Gastroesophageal sphincter (tissue), 4 donors: ENCODE results near the gene SCRN1. TPM values are rescaled to one million over a fixed set of nuclear protein-coding genes. Genes with fewer than 3 reads are reported as not detected.

Source experiments
- ATAC-seq: fragments of 150-250 bp; one replicate; pipeline ENCODE4 v1.9.1; 2016; ENCODE audit warnings: mild to moderate bottlenecking, moderate library complexity
- H3K27ac ChIP-seq, 4 donors: fragments of 200-600 bp; sonication (generic) in 3 of 4; 1 replicate in 3 of 4; 2 replicates in 1 of 4; pipeline ENCODE4 v1.5.1; 2016 to 2019
- H3K27me3 ChIP-seq: fragments of 200-600 bp; sonication (generic); one replicate; pipeline ENCODE4 v1.5.1; 2019
- H3K36me3 ChIP-seq, 2 donors: fragments of 200-600 bp; sonication (generic); one replicate each; pipeline ENCODE4 v1.5.1; 2019; ENCODE audit warnings: control low read depth in 1 of 2
- H3K4me1 ChIP-seq, 3 donors: fragments of 200-600 bp; sonication (generic); 1 replicate in 2 of 3; 2 replicates in 1 of 3; pipeline ENCODE4 v1.5.1; 2016 to 2019; ENCODE audit warnings: control low read depth in 2 of 3
- H3K4me3 ChIP-seq, 2 donors: fragments of 200-600 bp; sonication (generic); one replicate each; pipeline ENCODE4 v1.5.1; 2019; ENCODE audit warnings: mild to moderate bottlenecking in 1 of 2, moderate library complexity in 1 of 2
- H3K9me3 ChIP-seq, 3 donors: fragments of 200-600 bp; sonication (generic); one replicate each; pipeline ENCODE4 v1.5.1; 2017 to 2019; ENCODE audit warnings: control low read depth in 2 of 3
- EP300 ChIP-seq: sonication (generic); formaldehyde crosslinking; IDR thresholded peaks from one replicate; pipeline ENCODE4 v1.6.1; 2017; ENCODE audit warnings: antibody characterized with exemption, mild to moderate bottlenecking
- POLR2A ChIP-seq, 2 donors: fragments of 450-650 bp; IDR thresholded peaks; one replicate each; pipeline ENCODE4 v1.6.1; 2017; ENCODE audit warnings: antibody characterized with exemption in 2 of 2, mild to moderate bottlenecking in 2 of 2, moderate library complexity in 1 of 2
- POLR2AphosphoS5 ChIP-seq: sonication (generic); formaldehyde crosslinking; IDR thresholded peaks from one replicate; pipeline ENCODE4 v1.6.1; 2017; ENCODE audit warnings: antibody characterized with exemption
- WGBS, 2 donors: methylation state at CpG; one replicate each; pipeline ENCODE4 v1.1.5; 2018; ENCODE audit warnings: low coverage in 1 of 2; 5-methylcytosine and 5-hydroxymethylcytosine counted together
- total RNA-seq, 4 donors: library from RNA; depleted of rRNA; stranded (reverse); fragments of >200 nt; gene quantifications; one replicate each; pipeline ENCODE4 v1.1.0, GENCODE V29; 2016
- TF ChIP-seq, protein P1 (sequence below), 4 experiments: fragments of 200-600 bp in 2 of 4; fragments of 450-650 bp in 2 of 4; sonication (generic) in 1 of 4; IDR thresholded peaks; one replicate each; pipeline ENCODE4 v1.5.1; 2017 to 2019; ENCODE audit warnings: antibody characterized with exemption in 4 of 4, mild to moderate bottlenecking in 2 of 4, moderate library complexity in 2 of 4

The SCRN1 gene
- total RNA-seq, 4 donors from 2014 or later = 103 to 121 (median 112) TPM

DNA sequence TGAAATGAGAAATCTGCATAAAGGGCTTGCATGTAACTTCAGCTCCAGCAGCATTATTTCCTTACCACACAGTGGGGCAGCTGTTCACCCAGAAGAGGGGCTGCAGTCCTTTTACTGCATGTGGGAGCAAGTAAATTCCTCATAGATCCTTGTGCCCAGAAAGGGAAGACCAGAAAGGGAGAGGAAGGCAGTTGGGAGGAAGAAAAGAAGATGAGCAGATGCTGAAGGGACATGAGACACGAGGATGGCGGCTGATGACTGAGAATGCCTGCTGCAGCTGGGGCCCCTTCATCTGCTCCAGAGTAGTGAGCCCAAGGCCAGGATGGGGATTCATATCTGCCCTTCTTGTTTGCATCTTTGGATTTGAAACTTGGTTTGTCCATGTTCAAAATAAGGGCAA lies 102.8 kb downstream of the SCRN1 start:
- H3K9me3 ChIP-seq = no peaks in the 10 kb centered on the region
- no peak for ATAC-seq
- peaks cover 0 to 13% of the 10 kb centered on the region in 2 donors for H3K36me3 ChIP-seq
- TF ChIP-seq, protein P1, sequence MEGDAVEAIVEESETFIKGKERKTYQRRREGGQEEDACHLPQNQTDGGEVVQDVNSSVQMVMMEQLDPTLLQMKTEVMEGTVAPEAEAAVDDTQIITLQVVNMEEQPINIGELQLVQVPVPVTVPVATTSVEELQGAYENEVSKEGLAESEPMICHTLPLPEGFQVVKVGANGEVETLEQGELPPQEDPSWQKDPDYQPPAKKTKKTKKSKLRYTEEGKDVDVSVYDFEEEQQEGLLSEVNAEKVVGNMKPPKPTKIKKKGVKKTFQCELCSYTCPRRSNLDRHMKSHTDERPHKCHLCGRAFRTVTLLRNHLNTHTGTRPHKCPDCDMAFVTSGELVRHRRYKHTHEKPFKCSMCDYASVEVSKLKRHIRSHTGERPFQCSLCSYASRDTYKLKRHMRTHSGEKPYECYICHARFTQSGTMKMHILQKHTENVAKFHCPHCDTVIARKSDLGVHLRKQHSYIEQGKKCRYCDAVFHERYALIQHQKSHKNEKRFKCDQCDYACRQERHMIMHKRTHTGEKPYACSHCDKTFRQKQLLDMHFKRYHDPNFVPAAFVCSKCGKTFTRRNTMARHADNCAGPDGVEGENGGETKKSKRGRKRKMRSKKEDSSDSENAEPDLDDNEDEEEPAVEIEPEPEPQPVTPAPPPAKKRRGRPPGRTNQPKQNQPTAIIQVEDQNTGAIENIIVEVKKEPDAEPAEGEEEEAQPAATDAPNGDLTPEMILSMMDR (IDR thresholded peaks at IDR 0.05) = no peak
- TF ChIP-seq POLR2AphosphoS5 = no peak
- no peak for TF ChIP-seq POLR2A (IDR thresholded peaks at IDR 0.05)
- TF ChIP-seq EP300 = no peak
- H3K4me1 ChIP-seq = peaks cover 0 to 18% (median 0%) of the 10 kb centered on the region in 3 donors
- no peak overlapping the region for H3K4me3 ChIP-seq
- H3K27me3 ChIP-seq = peaks cover 10% of the 10 kb centered on the region
- 88% methylated on average over 2 of the region's 2 CpGs for WGBS, 2 donors
- H3K27ac ChIP-seq = no peak overlapping the region

DNA sequence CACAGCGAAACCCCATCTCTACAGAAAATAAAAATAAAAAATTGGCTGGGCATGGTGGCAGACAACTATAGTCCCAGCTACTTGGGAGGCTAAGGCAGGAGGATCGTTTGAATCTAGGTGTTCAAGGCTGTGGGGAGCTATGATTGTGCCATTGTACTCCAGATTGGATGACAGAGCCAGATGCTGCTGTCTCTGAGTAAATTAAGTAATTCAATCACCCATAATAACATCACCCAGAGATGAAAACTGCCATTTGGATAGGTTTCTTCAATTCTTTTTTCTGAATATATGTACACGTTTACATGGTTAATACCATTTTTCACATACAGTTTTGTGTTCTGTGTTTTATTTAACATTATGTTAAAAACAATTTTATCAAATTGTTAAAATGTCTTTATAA lies 104.0 kb downstream of the SCRN1 start:
- no peak overlapping the region for H3K27ac ChIP-seq
- H3K9me3 ChIP-seq = no peaks in the 10 kb centered on the region
- WGBS, 2 donors = 85 to 92% methylated on average over 3 of the region's 3 CpGs
- H3K4me3 ChIP-seq = no peak overlapping the region
- no peak for TF ChIP-seq EP300
- no peak for TF ChIP-seq POLR2A (IDR thresholded peaks at IDR 0.05)
- TF ChIP-seq, protein P1 (IDR thresholded peaks at IDR 0.05) = no peak
- TF ChIP-seq POLR2AphosphoS5 = no peak
- H3K4me1 ChIP-seq = peaks cover 0 to 18% (median 0%) of the 10 kb centered on the region in 3 donors
- peaks cover 0 to 13% of the 10 kb centered on the region in 2 donors for H3K36me3 ChIP-seq
- peaks cover 10% of the 10 kb centered on the region for H3K27me3 ChIP-seq
- no peak for ATAC-seq

DNA sequence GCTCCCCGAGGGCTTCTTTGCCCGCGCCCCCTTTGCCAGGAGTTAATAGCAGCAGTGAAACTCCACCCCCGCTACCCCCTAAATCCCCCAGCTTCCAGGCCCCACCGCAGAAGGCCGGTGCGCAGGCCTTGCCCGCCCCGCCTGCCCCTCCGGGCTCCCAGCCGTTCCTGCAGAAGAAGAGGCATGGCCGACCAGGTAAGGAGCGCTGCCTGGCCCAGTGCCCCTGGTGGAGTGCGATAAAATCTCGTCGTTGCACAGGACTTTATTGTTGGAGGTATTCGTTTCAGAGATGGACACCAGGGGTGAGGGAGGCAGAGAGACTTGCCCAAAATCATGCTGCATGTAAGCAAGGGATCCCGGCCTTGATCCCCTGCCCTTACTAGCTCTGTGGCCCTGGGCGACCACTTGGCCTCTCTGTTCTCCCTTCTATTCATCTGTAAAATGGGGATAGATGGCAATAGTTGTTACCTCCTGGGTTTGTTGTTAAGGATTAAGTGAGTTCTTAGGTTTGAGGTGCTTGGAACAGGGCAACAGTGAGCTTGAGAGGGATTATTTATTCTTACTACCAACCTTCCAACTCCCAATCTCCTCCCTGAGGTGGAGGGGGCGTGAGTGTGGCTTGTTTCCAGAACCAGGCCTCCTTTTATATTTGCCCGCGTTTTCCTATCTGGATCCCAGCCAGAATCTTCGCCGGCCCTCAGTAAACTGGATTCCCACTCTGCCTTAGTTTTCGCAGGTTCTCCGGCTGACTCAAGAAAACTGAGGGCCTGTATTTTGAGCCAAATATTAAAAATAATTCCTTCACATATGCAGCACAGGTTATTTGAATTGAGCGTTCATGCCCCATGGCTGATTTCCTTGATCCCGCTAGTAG lies 105.0 kb downstream of the SCRN1 start:
- H3K9me3 ChIP-seq = no peaks in the 10 kb centered on the region
- WGBS, 2 donors = 34 to 40% methylated on average over 9 to 12 of the region's 28 CpGs
- peak overlapping the region; percentile 53 to 87 for H3K4me3 ChIP-seq
- peak overlapping the region in 1 of 4 donors; percentile 39 for H3K27ac ChIP-seq
- H3K36me3 ChIP-seq = peaks cover 0 to 9% of the 10 kb centered on the region in 2 donors
- no peak for ATAC-seq
- peaks cover 0 to 23% (median 0%) of the 10 kb centered on the region in 3 donors for H3K4me1 ChIP-seq
- H3K27me3 ChIP-seq = peaks cover 10% of the 10 kb centered on the region
- TF ChIP-seq EP300 (no peak), POLR2A (IDR thresholded peaks at IDR 0.05) (no peak), POLR2AphosphoS5 (no peak)
- TF ChIP-seq, protein P1 (IDR thresholded peaks at IDR 0.05) = no peak

DNA sequence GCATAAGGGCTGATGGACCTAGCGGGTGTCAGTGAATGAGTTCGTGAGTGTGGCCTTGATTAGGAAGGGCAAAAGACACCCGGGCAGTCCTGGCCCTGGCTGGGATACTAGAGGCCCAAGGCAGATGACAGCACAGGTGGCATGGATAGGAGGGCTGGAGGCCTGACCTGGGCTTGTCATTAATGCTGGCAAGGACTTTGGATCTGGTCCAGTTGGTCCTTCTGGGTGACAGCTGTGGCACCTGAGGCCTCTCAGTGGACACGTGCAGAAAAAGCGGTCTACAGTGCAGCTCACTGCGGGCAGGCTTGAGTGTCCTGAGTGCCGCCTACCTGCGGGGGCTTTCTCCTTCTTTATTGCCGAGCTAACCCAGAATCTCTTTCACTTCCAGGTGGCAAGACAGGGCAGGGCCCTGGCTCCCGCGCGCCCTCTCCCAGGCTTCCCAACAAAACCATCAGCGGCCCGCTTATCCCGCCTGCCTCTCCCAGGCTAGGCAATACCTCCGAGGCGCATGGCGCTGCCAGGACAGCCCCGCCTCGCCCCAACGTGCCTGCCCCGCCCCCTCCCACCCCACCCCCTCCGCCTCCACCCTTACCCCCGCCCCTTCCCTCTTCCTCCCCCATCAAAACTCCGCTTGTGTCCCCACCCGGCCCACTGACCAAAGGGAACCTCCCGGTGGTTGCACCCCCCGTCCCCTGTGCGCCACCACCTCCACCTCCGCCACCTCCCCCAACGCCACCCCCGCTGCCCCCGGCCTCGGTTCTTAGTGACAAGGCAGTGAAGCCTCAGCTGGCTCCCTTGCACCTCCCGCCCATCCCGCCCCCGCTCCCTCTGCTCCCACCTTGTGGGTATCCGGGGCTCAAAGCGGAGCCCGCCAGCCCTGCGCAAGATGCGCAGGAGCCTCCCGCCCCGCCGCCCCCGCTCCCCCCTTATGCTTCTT lies 105.9 kb downstream of the SCRN1 start:
- WGBS, 2 donors = 38 to 55% methylated on average over 4 to 11 of the region's 46 CpGs
- Histone ChIP-seq H3K4me3 (peak overlapping the region; percentile 53 to 87), H3K9me3 (no peaks in the 10 kb centered on the region), H3K27me3 (peaks cover 10% of the 10 kb centered on the region), H3K4me1 (peaks cover 0 to 27% (median 0%) of the 10 kb centered on the region in 3 donors), H3K27ac (peak overlapping the region in 1 of 4 donors; percentile 39), H3K36me3 (peaks cover 0 to 2% of the 10 kb centered on the region in 2 donors)
- ATAC-seq = peak; percentile 29
- no peak for TF ChIP-seq POLR2AphosphoS5

DNA sequence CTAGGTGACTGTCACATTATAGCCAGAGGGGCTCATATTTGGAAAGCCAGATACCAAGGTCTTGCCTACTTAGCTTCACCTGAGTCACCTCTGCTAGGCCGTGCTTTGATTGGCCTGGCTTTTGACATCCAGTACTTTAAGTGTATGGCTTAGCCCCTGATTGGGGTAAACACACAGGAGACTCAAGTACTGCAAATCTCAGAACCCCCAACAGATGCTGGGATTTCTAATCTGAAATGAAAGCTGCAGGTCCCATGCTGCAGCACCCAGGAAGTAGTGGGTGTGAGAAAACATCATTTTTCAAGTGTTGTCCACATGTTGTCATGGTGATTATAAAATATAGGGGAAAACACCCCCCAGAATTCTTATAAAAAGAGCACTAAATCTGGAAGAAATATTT lies 107.1 kb downstream of the SCRN1 start:
- Histone ChIP-seq H3K4me1 (peaks cover 0 to 31% (median 0%) of the 10 kb centered on the region in 3 donors), H3K27me3 (peaks cover 10% of the 10 kb centered on the region), H3K9me3 (no peaks in the 10 kb centered on the region), H3K4me3 (no peak overlapping the region), H3K36me3 (no peaks in the 10 kb centered on the region), H3K27ac (no peak overlapping the region)
- WGBS, 2 donors = 100% methylated on average over 1 of the region's 1 CpG
- ATAC-seq = no peak
- TF ChIP-seq EP300 = no peak
- no peak for TF ChIP-seq POLR2A (IDR thresholded peaks at IDR 0.05)
- TF ChIP-seq, protein P1 (IDR thresholded peaks at IDR 0.05) = no peak
- TF ChIP-seq POLR2AphosphoS5 = no peak
